SIG-M5 treated with dmso at 0.1 percent for 504 hours (cell line): Measurements from ENCODE around the gene GLOD4.
"Not testable (repeated sequence)": the region's sequence is repeated elsewhere in the genome, so short reads cannot be mapped to it uniquely, and the experiment has no call there.

Experiments used
- DNase-seq: peaks from one replicate; lab custom pipeline; 2025; ENCODE audit not compliant: unreplicated experiment; lab: John Stamatoyannopoulos, UW

The GLOD4 gene

GRCh38 chr17:781805-782731 lies at the start of gene GLOD4, which contains the start of gene MRM3:
Gene GLOD4 (minus strand): TSS chr17:782280. CDS start chr17:782255, 25 bp downstream.
Gene MRM3 (plus strand): TSS chr17:782353. CDS start chr17:782379, 26 bp downstream.
- DNase-seq: peak; percentile 52

- DNase-seq: no peak
Observed at GRCh38 chr17:830950-831349, 48.9 kb upstream of the GLOD4 start.

- DNase-seq: no peak
Observed at GRCh38 chr17:830381-830780, 48.3 kb upstream of the GLOD4 start.

- not testable (repeated sequence) for DNase-seq
Observed at GRCh38 chr17:829614-830013, 47.5 kb upstream of the GLOD4 start.

GRCh38 chr17:828761-829160 lies 46.7 kb upstream of the GLOD4 start:
- DNase-seq: no peak

GRCh38 chr17:826778-827177 lies 44.7 kb upstream of the GLOD4 start:
- no peak for DNase-seq

GRCh38 chr17:825216-825615 lies 43.1 kb upstream of the GLOD4 start:
- DNase-seq: no peak

- no peak for DNase-seq
Observed at GRCh38 chr17:824378-824777, 42.3 kb upstream of the GLOD4 start.

- no peak for DNase-seq
Observed at GRCh38 chr17:823501-823902, 41.4 kb upstream of the GLOD4 start.

GRCh38 chr17:819251-819650 lies 37.2 kb upstream of the GLOD4 start:
- DNase-seq: no peak

- DNase-seq: no peak
Observed at GRCh38 chr17:814371-814770, 32.3 kb upstream of the GLOD4 start.

GRCh38 chr17:812638-813204 lies 30.6 kb upstream of the GLOD4 start:
- DNase-seq: no peak

- DNase-seq: no peak
Observed at GRCh38 chr17:811051-811784, 29.1 kb upstream of the GLOD4 start.

- no peak for DNase-seq
Observed at GRCh38 chr17:807523-808294, 25.6 kb upstream of the GLOD4 start.

- DNase-seq: no peak
Observed at GRCh38 chr17:806781-807522, 24.9 kb upstream of the GLOD4 start.

GRCh38 chr17:806346-806745 lies 24.3 kb upstream of the GLOD4 start:
- DNase-seq: no peak

GRCh38 chr17:805886-806285 lies 23.8 kb upstream of the GLOD4 start:
- DNase-seq: not testable (repeated sequence)

- DNase-seq: no peak
Observed at GRCh38 chr17:804541-805435, 22.7 kb upstream of the GLOD4 start.
